ENCODE data around the gene AKAP13. TPM values are rescaled to one million over a fixed set of nuclear protein-coding genes. Genes with fewer than 3 reads are reported as not detected.

Gene AKAP13
- total RNA-seq, 1 donor from 2014 or later: 443 TPM

DNA sequence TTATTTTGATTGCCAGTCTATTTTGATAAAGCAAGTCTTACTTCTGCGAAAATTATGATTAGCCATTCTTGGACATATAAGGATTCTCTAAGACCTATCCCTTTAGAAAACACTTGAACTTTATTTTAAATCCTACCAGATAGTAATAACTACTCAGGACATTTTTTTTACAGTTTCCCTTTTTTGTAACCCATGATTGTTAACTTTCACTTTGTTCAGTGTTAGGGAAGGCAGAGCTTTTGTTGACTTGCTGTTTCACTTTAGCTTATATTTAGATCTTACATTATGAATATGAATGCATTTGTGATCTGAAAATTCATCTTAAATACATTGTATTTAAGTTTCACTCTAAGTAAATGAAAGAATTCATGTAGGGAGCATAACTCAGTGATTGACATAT is 167.0 kb downstream of the AKAP13 start:
- no peaks in the 10 kb centered on the region for H3K27me3 ChIP-seq (ENCODE audit: low read depth)
- H3K4me1 ChIP-seq: peaks cover 63% of the 10 kb centered on the region
- H3K9me3 ChIP-seq: no peaks in the 10 kb centered on the region
- no peak for ATAC-seq
- H3K27ac ChIP-seq: peak overlapping the region; percentile 62
- no peaks in the 10 kb centered on the region for H3K36me3 ChIP-seq
- peak overlapping the region; percentile 12 for H3K4me3 ChIP-seq
- DNase-seq: no peak
- TF ChIP-seq, protein P1, sequence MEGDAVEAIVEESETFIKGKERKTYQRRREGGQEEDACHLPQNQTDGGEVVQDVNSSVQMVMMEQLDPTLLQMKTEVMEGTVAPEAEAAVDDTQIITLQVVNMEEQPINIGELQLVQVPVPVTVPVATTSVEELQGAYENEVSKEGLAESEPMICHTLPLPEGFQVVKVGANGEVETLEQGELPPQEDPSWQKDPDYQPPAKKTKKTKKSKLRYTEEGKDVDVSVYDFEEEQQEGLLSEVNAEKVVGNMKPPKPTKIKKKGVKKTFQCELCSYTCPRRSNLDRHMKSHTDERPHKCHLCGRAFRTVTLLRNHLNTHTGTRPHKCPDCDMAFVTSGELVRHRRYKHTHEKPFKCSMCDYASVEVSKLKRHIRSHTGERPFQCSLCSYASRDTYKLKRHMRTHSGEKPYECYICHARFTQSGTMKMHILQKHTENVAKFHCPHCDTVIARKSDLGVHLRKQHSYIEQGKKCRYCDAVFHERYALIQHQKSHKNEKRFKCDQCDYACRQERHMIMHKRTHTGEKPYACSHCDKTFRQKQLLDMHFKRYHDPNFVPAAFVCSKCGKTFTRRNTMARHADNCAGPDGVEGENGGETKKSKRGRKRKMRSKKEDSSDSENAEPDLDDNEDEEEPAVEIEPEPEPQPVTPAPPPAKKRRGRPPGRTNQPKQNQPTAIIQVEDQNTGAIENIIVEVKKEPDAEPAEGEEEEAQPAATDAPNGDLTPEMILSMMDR (IDR thresholded peaks at IDR 0.05): no peak
- intact Hi-C loops (cut with DNase I): no loop called here

- Histone ChIP-seq H3K4me3 (no peak overlapping the region), H3K27me3 (ENCODE audit: low read depth) (no peaks in the 10 kb centered on the region), H3K4me1 (peaks cover 52% of the 10 kb centered on the region), H3K27ac (peak overlapping the region; percentile 77), H3K9me3 (no peaks in the 10 kb centered on the region), H3K36me3 (peaks cover 10% of the 10 kb centered on the region)
- TF ChIP-seq, protein P1 (IDR thresholded peaks at IDR 0.05): no peak
- ATAC-seq: peak; percentile 76 to 83
- DNase-seq: no peak
- intact Hi-C loops (cut with DNase I): no loop called here
These were observed 169.9 kb downstream of the AKAP13 start for GRCh38 chr15:85550283-85550682.

DNA sequence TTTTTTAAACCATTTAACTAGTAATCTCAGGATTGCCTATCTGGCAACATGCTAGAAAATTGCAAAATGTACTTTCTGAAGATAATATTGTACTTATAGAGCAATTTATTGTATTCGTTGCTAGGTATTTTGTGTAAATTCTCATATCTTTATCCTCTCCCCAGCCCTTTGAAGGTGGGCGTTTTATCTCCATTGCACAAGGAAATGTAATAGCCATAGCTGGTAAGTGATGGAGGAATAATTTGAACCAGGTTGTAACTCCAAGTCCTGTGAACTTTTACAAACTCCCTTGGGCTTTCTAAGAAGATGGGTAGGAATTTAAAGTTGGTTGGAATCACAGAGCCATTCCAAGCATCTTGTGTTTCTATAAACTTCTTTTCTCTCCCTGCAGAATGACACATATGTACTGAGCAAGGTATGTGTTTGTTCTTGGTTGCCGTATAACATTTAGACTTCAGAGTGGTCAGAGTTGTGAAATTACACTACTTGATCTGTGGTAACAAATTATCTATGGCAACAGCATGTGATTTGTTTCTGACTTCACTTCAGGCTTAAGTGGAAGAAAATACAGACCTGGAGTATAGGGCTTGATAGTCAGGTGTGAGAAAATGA is 170.9 kb downstream of the AKAP13 start:
- TF ChIP-seq, protein P1 (IDR thresholded peaks at IDR 0.05): no peak
- H3K27me3 ChIP-seq (ENCODE audit: low read depth): no peaks in the 10 kb centered on the region
- no peak overlapping the region for H3K4me3 ChIP-seq
- H3K36me3 ChIP-seq: peaks cover 10% of the 10 kb centered on the region
- H3K4me1 ChIP-seq: peaks cover 55% of the 10 kb centered on the region
- H3K9me3 ChIP-seq: no peaks in the 10 kb centered on the region
- H3K27ac ChIP-seq: peak overlapping the region; percentile 77
- ATAC-seq (peak; percentile 84), DNase-seq (no peak)
- intact Hi-C loops (cut with DNase I): no loop called here

- Histone ChIP-seq H3K27ac (peak overlapping the region; percentile 64), H3K4me3 (peak overlapping the region; percentile 35), H3K27me3 (ENCODE audit: low read depth) (no peaks in the 10 kb centered on the region), H3K36me3 (peaks cover 10% of the 10 kb centered on the region), H3K4me1 (peaks cover 71% of the 10 kb centered on the region), H3K9me3 (no peaks in the 10 kb centered on the region)
- ATAC-seq (peak in 1 of 2 donors; percentile 67), DNase-seq (no peak)
- TF ChIP-seq, protein P1 (IDR thresholded peaks at IDR 0.05): no peak
- intact Hi-C loops (cut with DNase I): no loop called here
These were observed 174.6 kb downstream of the AKAP13 start for GRCh38 chr15:85554852-85555521.

- ATAC-seq: no peak
- Histone ChIP-seq H3K4me1 (peaks cover 69% of the 10 kb centered on the region), H3K27ac (peak overlapping the region; percentile 64), H3K4me3 (peak overlapping the region; percentile 35), H3K27me3 (ENCODE audit: low read depth) (no peaks in the 10 kb centered on the region), H3K9me3 (no peaks in the 10 kb centered on the region), H3K36me3 (peaks cover 10% of the 10 kb centered on the region)
- intact Hi-C loops (cut with DNase I): no loop called here
- TF ChIP-seq, protein P1 (IDR thresholded peaks at IDR 0.05): no peak
- DNase-seq: no peak
These were observed 175.6 kb downstream of the AKAP13 start for GRCh38 chr15:85555875-85556617.
